ENCODE results near the gene FBLIM1. TPM values are rescaled to one million over a fixed set of nuclear protein-coding genes. Genes with fewer than 3 reads are reported as not detected.

Gene FBLIM1
- total RNA-seq, 1 experiment from 2014 or later, result 64.7 TPM

GRCh38 chr1:15820478-15820877 is 61.9 kb downstream of the FBLIM1 start:
- Histone ChIP-seq H2BK20ac (ENCODE audit: low read depth, low read length, poor library complexity, severe bottlenecking) (no peak overlapping the region), H3K4me1 (ENCODE audit: insufficient read depth, low read length) (no peaks in the 10 kb centered on the region), H3K79me2 (ENCODE audit: insufficient read depth, low read length) (no peaks in the 10 kb centered on the region), H3K4me2 (ENCODE audit: insufficient read depth, insufficient read length, low read length) (no peak overlapping the region), H2BK12ac (ENCODE audit: insufficient read length, low read depth, low read length) (no peak overlapping the region), H3K9me3 (ENCODE audit: control insufficient read depth, low read depth, low read length) (no peaks in the 10 kb centered on the region), H3K9ac (ENCODE audit: extremely low read depth, insufficient read length, low read length) (no peak overlapping the region), H3K27ac (ENCODE audit: insufficient read length, low read depth, low read length) (no peak overlapping the region), H2AK5ac (ENCODE audit: insufficient read length, low read length) (no peak overlapping the region), H3K23ac (ENCODE audit: insufficient read length, low read depth, low read length) (no peak overlapping the region), H4K8ac (replicated peaks; ENCODE audit: insufficient read length, low read depth, low read length) (no peak overlapping the region), H3K27me3 (ENCODE audit: insufficient read depth, low read length) (no peaks in the 10 kb centered on the region), H2BK15ac (ENCODE audit: low read depth, low read length) (no peak overlapping the region), H3K56ac (ENCODE audit: insufficient read length, low read depth, low read length) (no peak overlapping the region), H3K14ac (ENCODE audit: insufficient read depth, low read length) (no peak overlapping the region), H2AFZ (ENCODE audit: low read length) (no peak overlapping the region), H4K20me1 (ENCODE audit: control insufficient read depth, insufficient read depth, insufficient read length) (no peaks in the 10 kb centered on the region), H2BK5ac (ENCODE audit: insufficient read length, low read length) (no peak overlapping the region), H3K23me2 (ENCODE audit: insufficient read length, low read depth, low read length, poor library complexity, severe bottlenecking) (no peaks in the 10 kb centered on the region), H4K5ac (ENCODE audit: insufficient read length, low read depth, low read length) (no peak overlapping the region), H3K79me1 (ENCODE audit: insufficient read depth, low read depth, low read length, poor library complexity, severe bottlenecking) (no peaks in the 10 kb centered on the region), H3K18ac (ENCODE audit: insufficient read length, low read depth, low read length) (no peak overlapping the region), H3K4ac (ENCODE audit: low read depth, low read length) (no peak overlapping the region), H3T11ph (ENCODE audit: low read length) (no peak overlapping the region), H4K91ac (ENCODE audit: insufficient read length, low read depth, low read length) (no peak overlapping the region), H2BK120ac (ENCODE audit: low read depth, low read length, poor library complexity, severe bottlenecking) (no peak overlapping the region)
- peaks cover 0 to 2% of the 10 kb centered on the region in 2 experiments; a peak in 1 of 5 replicates for H3K9me3 Mint-ChIP-seq
- DNase-seq, result no peak
- no CpG with 5 or more reads among the region's 3 CpGs for WGBS (ENCODE audit: extremely low coverage, insufficient read length, low lambda C conversion rate)
- no peaks in the 10 kb centered on the region for H3K27me3 Mint-ChIP-seq (ENCODE audit: low read depth)
- H3K4me1 Mint-ChIP-seq, result peaks cover 3% of the 10 kb centered on the region in 2 experiments
- peaks cover 0 to 2% (median 0%) of the 10 kb centered on the region in 3 experiments; a peak in 2 of 7 replicates for H3K36me3 Mint-ChIP-seq (ENCODE audit: insufficient read depth in 1 of 3, low read depth in 3 of 3)
- H3K27ac Mint-ChIP-seq, result no peak overlapping the region
- H3K4me3 Mint-ChIP-seq, result no peak overlapping the region
- TF ChIP-seq CTCF (conservative IDR thresholded peaks at IDR 0.05), result no peak
